Adrenal gland (tissue), 5 donors: Measurements from ENCODE around the gene AKAP13.

ENCODE experiments used
- CTCF ChIP-seq, 6 experiments: fragments of 450-650 bp in 4 of 6; fragments of 200-600 bp in 2 of 6; sonication (generic) in 1 of 6; IDR thresholded peaks; 1 replicate in 5 of 6; 2 replicates in 1 of 6; pipeline versions ENCODE4 v1.5.1 to v1.8.0; 2016 to 2021; ENCODE audit warnings: antibody characterized with exemption in 6 of 6, mild to moderate bottlenecking in 2 of 6, moderate library complexity in 1 of 6
- POLR2A ChIP-seq, 2 donors: fragments of 450-650 bp; IDR thresholded peaks; one replicate each; pipeline ENCODE4 v1.6.1; 2017; ENCODE audit warnings: antibody characterized with exemption in 2 of 2, mild to moderate bottlenecking in 2 of 2, moderate library complexity in 1 of 2
- donor health status: DM: no; HTN: no; CAD: no.

- TF ChIP-seq CTCF (IDR thresholded peaks at IDR 0.05) (no peak), POLR2A (IDR thresholded peaks at IDR 0.05) (no peak)
These were observed 155.9 kb downstream of the AKAP13 start for GRCh38 chr15:85536341-85536740.
